GM06990 (cell line): ENCODE results near the gene SORCS1.

Experiments
- DNase-seq: peaks from one replicate; pipeline ENCODE4 v3.0.0-alpha.2; 2011; ENCODE audit not compliant: insufficient read length; ENCODE audit errors: extremely low read depth
- H3K27me3 ChIP-seq: replicated peaks from 2 replicates; pipeline ENCODE4 v1.6.0; 2011; ENCODE audit warnings: low read length; ENCODE audit not compliant: control insufficient read depth, insufficient read depth
- H3K36me3 ChIP-seq: 2 replicates; pipeline ENCODE4 v1.5.1; 2011; ENCODE audit warnings: low read length; ENCODE audit not compliant: control insufficient read depth, insufficient read depth
- H3K4me3 ChIP-seq: replicated peaks from 2 replicates; pipeline ENCODE4 v1.5.1; 2011; ENCODE audit warnings: low read depth, mild to moderate bottlenecking, control low read depth, low read length
- CTCF ChIP-seq: IDR thresholded peaks from 2 replicates; pipeline ENCODE4 v1.5.1; 2011; ENCODE audit warnings: low read length, control low read depth, mild to moderate bottlenecking, inconsistent platforms; ENCODE audit not compliant: insufficient read depth, poor library complexity, severe bottlenecking

The SORCS1 gene

GRCh38 chr10:106637873-106638272 lies 526.6 kb downstream of the SORCS1 start:
- no peak for DNase-seq
- H3K4me3 ChIP-seq = no peak overlapping the region
- no peak for TF ChIP-seq CTCF
- H3K27me3 ChIP-seq = no peaks in the 10 kb centered on the region
- H3K36me3 ChIP-seq = no peaks in the 10 kb centered on the region

- no peak for TF ChIP-seq CTCF
- Histone ChIP-seq H3K27me3 (no peaks in the 10 kb centered on the region), H3K4me3 (no peak overlapping the region), H3K36me3 (no peaks in the 10 kb centered on the region)
- no peak for DNase-seq
Observed at GRCh38 chr10:106636766-106637491, 527.6 kb downstream of the SORCS1 start.

GRCh38 chr10:106635947-106636346 lies 528.6 kb downstream of the SORCS1 start:
- no peaks in the 10 kb centered on the region for H3K36me3 ChIP-seq
- no peak overlapping the region for H3K4me3 ChIP-seq
- no peak for TF ChIP-seq CTCF
- no peak for DNase-seq
- no peaks in the 10 kb centered on the region for H3K27me3 ChIP-seq

GRCh38 chr10:106631016-106631702 lies 533.3 kb downstream of the SORCS1 start:
- TF ChIP-seq CTCF = no peak
- no peak for DNase-seq
- Histone ChIP-seq H3K27me3 (no peaks in the 10 kb centered on the region), H3K36me3 (no peaks in the 10 kb centered on the region), H3K4me3 (no peak overlapping the region)

- Histone ChIP-seq H3K27me3 (no peaks in the 10 kb centered on the region), H3K36me3 (no peaks in the 10 kb centered on the region), H3K4me3 (no peak overlapping the region)
- no peak for TF ChIP-seq CTCF
- no peak for DNase-seq
Observed at GRCh38 chr10:106626371-106626770, 538.1 kb downstream of the SORCS1 start.
